Heart left ventricle (tissue), 16 donors: Measurements from ENCODE around the gene ELFN1. TPM values are rescaled to one million over a fixed set of nuclear protein-coding genes. Genes with fewer than 3 reads are reported as not detected.

Experiments used
- ATAC-seq, 4 donors: fragments of 200-7000 bp; cut with Tn5 transposase; one replicate each; pipeline ENCODE4 v1.9.1; 2020 to 2022; ENCODE audit warnings: moderate library complexity in 4 of 4, mild to moderate bottlenecking in 3 of 4, moderate number of reproducible peaks in 1 of 4
- DNase-seq, 5 donors: peaks; one replicate each; pipeline ENCODE4 v3.0.0-alpha.2; 2020
- H3K27ac ChIP-seq, 12 donors: fragments of 200-600 bp; sonication (generic) in 4 of 12; one replicate each; pipeline versions ENCODE4 v1.5.0 to v1.8.0; 2016 to 2022; ENCODE audit warnings: mild to moderate bottlenecking in 2 of 12
- H3K27me3 ChIP-seq, 9 donors: fragments of 200-600 bp; sonication (generic) in 2 of 9; one replicate each; pipeline versions ENCODE4 v1.5.1 to v1.8.0; 2016 to 2022; ENCODE audit warnings: mild to moderate bottlenecking in 3 of 9
- H3K36me3 ChIP-seq, 9 donors: fragments of 200-600 bp; sonication (generic) in 2 of 9; one replicate each; pipeline versions ENCODE4 v1.5.0 to v1.8.0; 2018 to 2022; ENCODE audit warnings: mild to moderate bottlenecking in 2 of 9
- H3K4me1 ChIP-seq, 12 donors: fragments of 200-600 bp; sonication (generic) in 4 of 12; one replicate each; pipeline versions ENCODE4 v1.5.0 to v1.8.0; 2016 to 2022; ENCODE audit warnings: mild to moderate bottlenecking in 3 of 12
- H3K4me3 ChIP-seq, 12 donors: fragments of 200-600 bp; sonication (generic) in 4 of 12; one replicate each; pipeline versions ENCODE4 v1.5.0 to v1.8.0; 2017 to 2022; ENCODE audit warnings: mild to moderate bottlenecking in 9 of 12, moderate library complexity in 4 of 12
- H3K9me3 ChIP-seq, 12 donors: fragments of 200-600 bp; sonication (generic) in 4 of 12; one replicate each; pipeline versions ENCODE4 v1.5.0 to v1.8.0; 2016 to 2022; ENCODE audit warnings: mild to moderate bottlenecking in 1 of 12
- CTCF ChIP-seq, 12 donors: fragments of 200-600 bp; sonication (generic) in 4 of 12; IDR thresholded peaks; one replicate each; pipeline versions ENCODE4 v1.5.0 to v1.8.0; 2018 to 2022; ENCODE audit warnings: antibody characterized with exemption in 12 of 12, mild to moderate bottlenecking in 5 of 12
- POLR2A ChIP-seq, 2 donors: fragments of 450-650 bp; IDR thresholded peaks; one replicate each; pipeline ENCODE4 v1.6.1; 2017; ENCODE audit warnings: antibody characterized with exemption in 2 of 2, mild to moderate bottlenecking in 2 of 2, moderate library complexity in 2 of 2
- WGBS, 4 donors: extraction: QIAGEN DNeasy Blood & Tissue Kit in 2 of 4; methylation state at CpG; one replicate each; pipeline versions ENCODE4 v1.1.5 to v1.1.7; 2013 to 2018; 5-methylcytosine and 5-hydroxymethylcytosine counted together
- intact Hi-C, 10 donors: fragments of 100-400 bp; cut with DNase I; formaldehyde crosslinking; loops; one replicate each; pipeline versions ENCODE4 v1.11.1 to v1.14.2; 2022
- polyA plus RNA-seq, 2 donors: library from polyadenylated mRNA; stranded (reverse); fragments of 200-250 nt; gene quantifications; one replicate each; pipeline ENCODE4 v1.2.3, GENCODE V29; 2013
- total RNA-seq, 9 donors: library from RNA; depleted of rRNA in 2 of 9; stranded (reverse); fragments of >200 nt in 2 of 9; fragmentation: NEBNext Ultra II Directional in 3 of 9; extraction: Animal tissue kit (Norgen Biotek cat#: 25700) in 3 of 9; gene quantifications; one replicate each; pipeline versions ENCODE4 v1.1.0 to v1.2.4, GENCODE V29; 2016 to 2023
- donor health status: ischemic (EF 13 %, LVEDD 7.1; RV severe dilation, severe dysfunction).
- donor health status: healthy with polysubstance abuse.
- donor health status: DM: no; HTN: yes; CAD: no.
- donor health status: DM: no; HTN: no; CAD: no.
- donor health status: ischemic (EF 25% LVEDD 6.9; RV normal size, moderate dysfunction).
- donor health status: ischemic (EF 25% LVEDD 5.7; RV mildly dilated, moderate dysfunction).
- donor health status: healthy.
- donor health status: DM: yes; HTN: yes; CAD: no.
- donor health status: ischemic (EF 35%, LVEDD 5.7; RV mildly dilated, moderate dysfunction).
- donor health status: nonischemic (EF 11% LVEDD 7.7; RV severe dilation, severe dysfunction).
- donor health status: DM: yes; HTN: yes; CAD: no.
- donor health status: PGD.
- donor health status: ischemic (EF 29% LVEDD 5.4; RV normal size, mild dysfunction).
- donor health status: nonischemic (EF 23%, LVEDD 6.1; RV moderate dilation, normal function).

ELFN1 gene
- total and polyA plus RNA-seq, 11 donors, result 2.6 to 18.6 (median 6.6) TPM

DNA sequence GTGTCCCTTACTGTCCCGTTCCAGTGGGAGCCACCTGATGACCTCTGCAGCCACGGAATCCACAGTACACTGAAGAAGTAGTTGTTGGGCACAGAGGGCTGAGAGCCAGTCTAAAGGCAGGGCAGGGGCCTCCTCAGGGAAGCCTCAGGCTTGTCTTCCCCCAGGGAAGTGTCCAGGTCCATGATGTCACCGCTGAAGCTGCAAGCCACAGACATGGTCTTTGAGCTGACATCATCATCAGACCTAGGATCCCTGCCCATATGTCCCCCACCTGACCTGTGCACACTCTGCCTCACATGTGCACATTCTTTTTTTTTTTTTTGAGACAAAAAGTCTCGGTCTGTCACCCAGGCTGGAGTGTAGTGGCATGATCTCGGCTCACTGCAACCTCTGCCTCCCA, 38.4 kb upstream of the ELFN1 start:
- ATAC-seq (no peak), DNase-seq (no peak)
- Histone ChIP-seq H3K9me3 (peaks cover 0 to 36% (median 15%) of the 10 kb centered on the region in 12 donors), H3K4me3 (no peak overlapping the region), H3K27ac (no peak overlapping the region), H3K27me3 (peaks cover 0 to 9% (median 0%) of the 10 kb centered on the region in 9 donors), H3K36me3 (no peaks in the 10 kb centered on the region), H3K4me1 (no peaks in the 10 kb centered on the region)
- TF ChIP-seq POLR2A (IDR thresholded peaks at IDR 0.05) (no peak), CTCF (IDR thresholded peaks at IDR 0.05) (no peak)
- intact Hi-C loops, result no loop called here
- WGBS, 4 donors, result 86 to 94% (median 91%) methylated on average over 3 to 5 of the region's 5 CpGs

DNA sequence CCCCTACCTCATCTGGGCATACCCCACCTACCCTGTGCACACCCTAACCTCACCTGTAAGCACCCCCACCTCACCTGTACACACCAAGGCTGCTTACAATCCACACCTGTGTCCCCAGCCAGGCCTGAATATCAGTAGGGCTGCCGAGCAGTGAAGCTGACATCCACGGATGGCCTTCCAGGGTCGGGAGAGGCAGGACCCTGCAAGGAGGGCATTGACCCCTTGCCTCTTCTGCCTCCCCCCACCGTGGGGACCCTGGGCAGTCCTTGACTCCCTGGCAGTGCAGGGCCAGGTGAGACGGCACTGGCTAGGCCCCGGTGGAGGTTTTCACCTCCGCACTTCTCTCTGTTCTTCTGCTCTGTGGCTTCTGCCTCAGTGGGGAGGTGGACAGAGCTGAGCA, 37.6 kb upstream of the ELFN1 start:
- ATAC-seq, result peak in 1 of 4 donors; percentile 19
- no peak overlapping the region for H3K27ac ChIP-seq
- 62 to 71% (median 69%) methylated on average over 6 to 7 of the region's 7 CpGs for WGBS, 4 donors
- peaks cover 0 to 9% (median 0%) of the 10 kb centered on the region in 9 donors for H3K27me3 ChIP-seq
- peaks cover 0 to 44% (median 22%) of the 10 kb centered on the region in 12 donors for H3K9me3 ChIP-seq
- peak in 1 of 5 donors; percentile 57 for DNase-seq
- intact Hi-C loops, result no loop called here
- H3K4me1 ChIP-seq, result no peaks in the 10 kb centered on the region
- no peak overlapping the region for H3K4me3 ChIP-seq
- TF ChIP-seq CTCF (IDR thresholded peaks at IDR 0.05) (no peak), POLR2A (IDR thresholded peaks at IDR 0.05) (no peak)
- H3K36me3 ChIP-seq, result no peaks in the 10 kb centered on the region

GRCh38 chr7:1632916-1633785, 36.9 kb upstream of the ELFN1 start:
- TF ChIP-seq POLR2A (IDR thresholded peaks at IDR 0.05) (no peak), CTCF (IDR thresholded peaks at IDR 0.05) (no peak)
- H3K27ac ChIP-seq, result no peak overlapping the region
- H3K4me1 ChIP-seq, result no peaks in the 10 kb centered on the region
- intact Hi-C loops, result no loop called here
- peaks cover 0 to 49% (median 26%) of the 10 kb centered on the region in 12 donors for H3K9me3 ChIP-seq
- H3K4me3 ChIP-seq, result no peak overlapping the region
- 45 to 65% (median 59%) methylated on average over 10 to 15 of the region's 15 CpGs for WGBS, 4 donors
- H3K36me3 ChIP-seq, result no peaks in the 10 kb centered on the region
- ATAC-seq (peak in 1 of 4 donors; percentile 7), DNase-seq (peak in 1 of 5 donors; percentile 46)
- H3K27me3 ChIP-seq, result peaks cover 0 to 9% (median 0%) of the 10 kb centered on the region in 9 donors

- DNase-seq, result no peak
- Histone ChIP-seq H3K4me3 (no peak overlapping the region), H3K27me3 (peaks cover 0 to 9% (median 0%) of the 10 kb centered on the region in 9 donors), H3K9me3 (peaks cover 0 to 34% (median 23%) of the 10 kb centered on the region in 12 donors), H3K4me1 (no peaks in the 10 kb centered on the region), H3K36me3 (no peaks in the 10 kb centered on the region), H3K27ac (no peak overlapping the region)
- no peak for ATAC-seq
- intact Hi-C loops, result no loop called here
- 88 to 98% (median 94%) methylated on average over 1 of the region's 1 CpG for WGBS, 4 donors
- TF ChIP-seq POLR2A (IDR thresholded peaks at IDR 0.05) (no peak), CTCF (IDR thresholded peaks at IDR 0.05) (no peak)
Observed at GRCh38 chr7:1635401-1635800, 34.7 kb upstream of the ELFN1 start.
